Gastroesophageal sphincter (tissue), 4 donors: Measurements from ENCODE around the gene MYH11. TPM values are rescaled to one million over a fixed set of nuclear protein-coding genes. Genes with fewer than 3 reads are reported as not detected.
"Not testable (repeated sequence)": the region's sequence is repeated elsewhere in the genome, so short reads cannot be mapped to it uniquely, and the experiment has no call there.

Experiments used
- ATAC-seq: fragments of 150-250 bp; one replicate; pipeline ENCODE4 v1.9.1; 2016; ENCODE audit warnings: mild to moderate bottlenecking, moderate library complexity
- H3K27ac ChIP-seq, 4 donors: fragments of 200-600 bp; sonication (generic) in 3 of 4; 1 replicate in 3 of 4; 2 replicates in 1 of 4; pipeline ENCODE4 v1.5.1; 2016 to 2019
- H3K27me3 ChIP-seq: fragments of 200-600 bp; sonication (generic); one replicate; pipeline ENCODE4 v1.5.1; 2019
- H3K36me3 ChIP-seq, 2 donors: fragments of 200-600 bp; sonication (generic); one replicate each; pipeline ENCODE4 v1.5.1; 2019; ENCODE audit warnings: control low read depth in 1 of 2
- H3K4me1 ChIP-seq, 3 donors: fragments of 200-600 bp; sonication (generic); 1 replicate in 2 of 3; 2 replicates in 1 of 3; pipeline ENCODE4 v1.5.1; 2016 to 2019; ENCODE audit warnings: control low read depth in 2 of 3
- H3K4me3 ChIP-seq, 2 donors: fragments of 200-600 bp; sonication (generic); one replicate each; pipeline ENCODE4 v1.5.1; 2019; ENCODE audit warnings: mild to moderate bottlenecking in 1 of 2, moderate library complexity in 1 of 2
- H3K9me3 ChIP-seq, 3 donors: fragments of 200-600 bp; sonication (generic); one replicate each; pipeline ENCODE4 v1.5.1; 2017 to 2019; ENCODE audit warnings: control low read depth in 2 of 3
- EP300 ChIP-seq: sonication (generic); formaldehyde crosslinking; IDR thresholded peaks from one replicate; pipeline ENCODE4 v1.6.1; 2017; ENCODE audit warnings: antibody characterized with exemption, mild to moderate bottlenecking
- POLR2A ChIP-seq, 2 donors: fragments of 450-650 bp; IDR thresholded peaks; one replicate each; pipeline ENCODE4 v1.6.1; 2017; ENCODE audit warnings: antibody characterized with exemption in 2 of 2, mild to moderate bottlenecking in 2 of 2, moderate library complexity in 1 of 2
- POLR2AphosphoS5 ChIP-seq: sonication (generic); formaldehyde crosslinking; IDR thresholded peaks from one replicate; pipeline ENCODE4 v1.6.1; 2017; ENCODE audit warnings: antibody characterized with exemption
- WGBS, 2 donors: methylation state at CpG; one replicate each; pipeline ENCODE4 v1.1.5; 2018; ENCODE audit warnings: low coverage in 1 of 2; 5-methylcytosine and 5-hydroxymethylcytosine counted together
- total RNA-seq, 4 donors: library from RNA; depleted of rRNA; stranded (reverse); fragments of >200 nt; gene quantifications; one replicate each; pipeline ENCODE4 v1.1.0, GENCODE V29; 2016
- TF ChIP-seq, protein P1 (sequence below), 4 experiments: fragments of 200-600 bp in 2 of 4; fragments of 450-650 bp in 2 of 4; sonication (generic) in 1 of 4; IDR thresholded peaks; one replicate each; pipeline ENCODE4 v1.5.1; 2017 to 2019; ENCODE audit warnings: antibody characterized with exemption in 4 of 4, mild to moderate bottlenecking in 2 of 4, moderate library complexity in 2 of 4

The MYH11 gene
- total RNA-seq, 4 donors from 2014 or later: 7,231 to 23,237 (median 11,307) TPM

GRCh38 chr16:15855704-15856003, 1.2 kb downstream of the MYH11 start:
- 7 to 14% methylated on average over 5 of the region's 5 CpGs for WGBS, 2 donors
- Histone ChIP-seq H3K4me1 (peaks cover 0 to 52% (median 12%) of the 10 kb centered on the region in 3 donors), H3K27ac (peak overlapping the region; percentile 74 to 97 (median 94)), H3K4me3 (peak overlapping the region; percentile 54 to 70), H3K36me3 (peaks cover 0 to 12% of the 10 kb centered on the region in 2 donors), H3K9me3 (no peaks in the 10 kb centered on the region), H3K27me3 (peaks cover 8% of the 10 kb centered on the region)
- ATAC-seq: no peak
- TF ChIP-seq EP300 (no peak), POLR2AphosphoS5 (peak; percentile 34), POLR2A (IDR thresholded peaks at IDR 0.05) (no peak)
- TF ChIP-seq, protein P1, sequence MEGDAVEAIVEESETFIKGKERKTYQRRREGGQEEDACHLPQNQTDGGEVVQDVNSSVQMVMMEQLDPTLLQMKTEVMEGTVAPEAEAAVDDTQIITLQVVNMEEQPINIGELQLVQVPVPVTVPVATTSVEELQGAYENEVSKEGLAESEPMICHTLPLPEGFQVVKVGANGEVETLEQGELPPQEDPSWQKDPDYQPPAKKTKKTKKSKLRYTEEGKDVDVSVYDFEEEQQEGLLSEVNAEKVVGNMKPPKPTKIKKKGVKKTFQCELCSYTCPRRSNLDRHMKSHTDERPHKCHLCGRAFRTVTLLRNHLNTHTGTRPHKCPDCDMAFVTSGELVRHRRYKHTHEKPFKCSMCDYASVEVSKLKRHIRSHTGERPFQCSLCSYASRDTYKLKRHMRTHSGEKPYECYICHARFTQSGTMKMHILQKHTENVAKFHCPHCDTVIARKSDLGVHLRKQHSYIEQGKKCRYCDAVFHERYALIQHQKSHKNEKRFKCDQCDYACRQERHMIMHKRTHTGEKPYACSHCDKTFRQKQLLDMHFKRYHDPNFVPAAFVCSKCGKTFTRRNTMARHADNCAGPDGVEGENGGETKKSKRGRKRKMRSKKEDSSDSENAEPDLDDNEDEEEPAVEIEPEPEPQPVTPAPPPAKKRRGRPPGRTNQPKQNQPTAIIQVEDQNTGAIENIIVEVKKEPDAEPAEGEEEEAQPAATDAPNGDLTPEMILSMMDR (IDR thresholded peaks at IDR 0.05): no peak

DNA sequence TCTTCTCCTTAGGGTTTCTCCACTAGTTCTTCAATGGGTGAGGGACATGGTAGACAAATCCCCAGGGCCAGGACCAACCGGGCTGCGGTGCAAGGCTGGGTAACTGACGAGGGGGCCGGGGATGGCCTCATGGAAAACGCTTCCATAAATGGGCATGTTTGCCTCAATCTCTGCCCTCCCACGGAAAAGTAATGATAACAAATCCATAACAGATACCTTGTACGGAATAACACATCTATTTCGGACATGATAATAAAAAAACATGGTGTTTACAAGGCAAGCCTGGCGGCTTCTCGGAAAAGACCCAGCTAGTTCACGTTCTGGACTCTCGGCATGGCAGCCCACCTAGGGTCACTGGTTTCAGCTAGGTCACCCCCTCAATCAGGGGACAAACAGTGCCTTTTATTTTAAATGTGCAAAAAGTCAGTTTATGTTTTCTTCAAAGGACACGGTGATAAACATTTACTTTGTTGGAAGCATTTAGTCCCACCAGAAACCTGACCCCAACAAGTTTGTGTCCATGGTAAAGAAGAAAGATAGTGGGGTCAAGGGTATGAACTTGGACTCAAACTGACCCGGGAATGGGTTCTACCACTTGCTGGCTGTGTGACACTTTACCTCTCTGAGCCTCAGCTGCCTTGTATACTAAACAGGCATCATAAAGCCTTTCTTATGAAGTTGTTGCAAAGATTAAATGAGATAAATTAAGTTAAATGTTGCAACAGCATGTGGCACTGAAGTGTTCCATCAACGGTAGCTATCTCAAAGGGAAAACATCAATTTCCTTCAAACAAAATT, 1.7 kb downstream of the MYH11 start:
- peaks cover 0 to 52% (median 12%) of the 10 kb centered on the region in 3 donors for H3K4me1 ChIP-seq
- H3K27me3 ChIP-seq: peaks cover 8% of the 10 kb centered on the region
- H3K4me3 ChIP-seq: peak overlapping the region; percentile 54 to 70
- no peak for ATAC-seq
- H3K9me3 ChIP-seq: no peaks in the 10 kb centered on the region
- H3K27ac ChIP-seq: peak overlapping the region; percentile 74 to 97 (median 94)
- 16 to 32% methylated on average over 9 of the region's 15 CpGs for WGBS, 2 donors
- H3K36me3 ChIP-seq: peaks cover 0 to 18% of the 10 kb centered on the region in 2 donors
- TF ChIP-seq, protein P1 (IDR thresholded peaks at IDR 0.05): no peak
- TF ChIP-seq EP300 (no peak), POLR2A (IDR thresholded peaks at IDR 0.05) (peak; percentile 29 to 37), POLR2AphosphoS5 (peak; percentile 82)

DNA sequence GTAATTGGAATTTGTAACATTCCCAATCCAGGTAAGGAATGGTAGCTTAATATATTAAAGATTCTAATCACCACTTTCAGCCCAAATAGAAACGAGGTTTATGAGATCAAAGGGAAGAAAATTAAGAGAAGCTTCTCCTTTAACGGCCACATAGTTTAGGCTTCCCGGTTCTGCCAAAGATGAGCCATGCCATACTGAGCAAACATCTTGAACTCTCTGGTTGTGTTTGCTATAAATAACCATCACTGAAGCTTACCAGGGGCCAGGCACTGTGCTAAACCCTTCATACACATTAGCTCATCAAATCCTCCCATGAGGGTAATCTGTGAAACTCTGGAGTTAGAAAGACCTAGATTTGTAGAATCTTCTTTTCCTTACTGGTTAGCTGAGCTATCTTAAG, 2.8 kb downstream of the MYH11 start:
- 17 to 23% methylated on average over 3 of the region's 3 CpGs for WGBS, 2 donors
- H3K4me3 ChIP-seq: peak overlapping the region; percentile 54 to 70
- peaks cover 0 to 27% of the 10 kb centered on the region in 2 donors for H3K36me3 ChIP-seq
- peak overlapping the region; percentile 74 to 97 (median 94) for H3K27ac ChIP-seq
- TF ChIP-seq POLR2A (IDR thresholded peaks at IDR 0.05): peak in 1 of 2 donors; percentile 5
- peak; percentile 76 for TF ChIP-seq POLR2AphosphoS5
- no peak for TF ChIP-seq EP300
- ATAC-seq: no peak
- no peaks in the 10 kb centered on the region for H3K9me3 ChIP-seq
- H3K4me1 ChIP-seq: peaks cover 0 to 52% (median 12%) of the 10 kb centered on the region in 3 donors
- H3K27me3 ChIP-seq: peaks cover 8% of the 10 kb centered on the region

DNA sequence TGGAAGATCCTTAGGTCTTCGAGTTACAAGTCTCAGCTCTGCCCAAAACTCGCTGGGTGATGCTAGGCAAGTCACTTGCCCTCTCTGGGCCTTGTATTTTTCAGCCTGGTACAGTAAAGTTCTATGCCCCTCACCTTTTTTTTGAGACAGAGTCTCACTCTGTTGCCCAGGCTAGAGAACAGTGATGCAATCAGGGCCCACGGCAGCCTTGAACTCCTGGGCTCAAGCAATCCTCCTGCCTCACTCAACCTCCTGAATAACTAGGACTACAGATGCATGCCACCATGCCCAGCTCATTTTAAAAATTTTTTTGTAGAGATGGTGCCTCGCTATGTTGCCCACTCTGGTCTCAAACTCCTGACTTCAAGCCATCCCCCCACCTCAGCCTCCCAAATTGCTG, 3.8 kb downstream of the MYH11 start:
- H3K4me3 ChIP-seq: peak overlapping the region; percentile 54 to 70
- TF ChIP-seq POLR2A (IDR thresholded peaks at IDR 0.05) (peak; percentile 15 to 18), EP300 (no peak), POLR2AphosphoS5 (peak; percentile 3)
- TF ChIP-seq, protein P1 (IDR thresholded peaks at IDR 0.05): peak in 1 of 4 experiments; percentile 0
- ATAC-seq: no peak
- peaks cover 0 to 52% (median 4%) of the 10 kb centered on the region in 3 donors for H3K4me1 ChIP-seq
- WGBS, 2 donors: 62 to 63% methylated on average over 2 to 4 of the region's 4 CpGs
- no peaks in the 10 kb centered on the region for H3K9me3 ChIP-seq
- H3K36me3 ChIP-seq: peaks cover 0 to 37% of the 10 kb centered on the region in 2 donors
- peaks cover 8% of the 10 kb centered on the region for H3K27me3 ChIP-seq
- H3K27ac ChIP-seq: peak overlapping the region; percentile 74 to 97 (median 94)

GRCh38 chr16:15850555-15850954, 6.3 kb downstream of the MYH11 start:
- not testable (repeated sequence) for H3K27me3 ChIP-seq, H3K9me3 ChIP-seq, ATAC-seq
- H3K4me3 ChIP-seq: peak overlapping the region; percentile 54 to 70
- H3K4me1 ChIP-seq: peaks cover 0 to 63% (median 0%) of the 10 kb centered on the region in 3 donors
- H3K27ac ChIP-seq: peak overlapping the region; percentile 74 to 97 (median 94)
- 21 to 30% methylated on average over 3 to 4 of the region's 6 CpGs for WGBS, 2 donors
- H3K36me3 ChIP-seq: peaks cover 0 to 49% of the 10 kb centered on the region in 2 donors
